ENCODE data around the gene KRT34.

The KRT34 gene

DNA sequence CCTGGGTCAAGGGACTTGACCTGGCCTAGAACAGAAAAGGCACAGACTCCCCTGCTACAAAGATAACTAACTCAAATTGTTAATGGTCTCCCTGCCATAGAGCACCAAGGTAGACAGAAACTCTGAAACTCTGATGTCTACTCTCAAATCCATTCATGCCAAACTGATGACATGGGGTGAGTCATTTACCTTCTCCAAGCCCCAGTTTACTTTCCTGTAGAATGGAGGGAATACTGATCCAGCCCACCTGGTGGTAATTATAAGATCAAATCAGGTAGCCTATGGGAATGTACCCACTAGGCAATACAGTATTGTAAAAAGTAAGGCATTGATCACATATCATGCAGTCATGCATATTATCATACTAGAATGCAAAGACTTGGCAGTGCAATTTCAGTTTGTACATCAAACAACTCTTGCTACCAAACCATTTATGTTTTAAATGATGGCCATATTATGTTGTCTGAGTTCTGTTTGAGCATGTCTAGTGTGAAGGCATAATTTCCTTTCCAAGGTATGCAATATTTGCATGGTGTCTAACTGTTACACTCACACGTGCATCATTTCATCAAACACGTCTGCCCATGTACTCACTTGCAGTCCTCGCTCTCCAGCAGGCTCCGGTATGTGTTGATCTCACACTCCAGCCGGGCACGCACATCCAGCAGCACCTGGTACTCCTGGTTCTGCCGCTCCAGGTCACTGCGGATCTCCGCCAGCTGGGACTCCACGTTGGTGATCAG lies 12.3 kb upstream of the KRT34 start:
- no peak overlapping the region for H2AFZ ChIP-seq (ENCODE audit: low read depth, low read length)
- no peak overlapping the region for H3K4ac ChIP-seq (ENCODE audit: low read depth in 1 of 2, low read length in 2 of 2)
- H3K9me3 ChIP-seq (ENCODE audit: control insufficient read depth, low read length) = no peaks in the 10 kb centered on the region
- no peak overlapping the region for H2AK5ac ChIP-seq (ENCODE audit: low read length, severe bottlenecking)
- H2BK120ac ChIP-seq (ENCODE audit: low read depth, low read length) = no peak overlapping the region
- H2BK5ac ChIP-seq (ENCODE audit: low read depth, low read length, poor library complexity, severe bottlenecking) = no peak overlapping the region
- peaks cover 0 to 23% of the 10 kb centered on the region in 2 experiments for H3K27me3 ChIP-seq (ENCODE audit: control insufficient read depth in 1 of 2, insufficient read depth in 1 of 2, low read length in 2 of 2)
- WGBS = 94% methylated on average over 10 of the region's 10 CpGs
- no peaks in the 10 kb centered on the region for H3K36me3 ChIP-seq (ENCODE audit: control insufficient read depth in 1 of 2, insufficient read depth in 2 of 2, low read depth in 1 of 2, low read length in 2 of 2)
- H3K4me2 ChIP-seq (ENCODE audit: low read length, poor library complexity, severe bottlenecking) = no peak overlapping the region
- no peak overlapping the region for H3K18ac ChIP-seq (ENCODE audit: low read depth in 1 of 2, low read length in 2 of 2)
- H3K23ac ChIP-seq (ENCODE audit: low read length in 2 of 2) = no peak overlapping the region
- H3K27ac ChIP-seq (ENCODE audit: low read length, poor library complexity, severe bottlenecking) = no peak overlapping the region
- no peak overlapping the region for H3K4me3 ChIP-seq (ENCODE audit: insufficient read depth in 1 of 2, low read depth in 1 of 2, low read length in 2 of 2)
- no peak overlapping the region for H3K9ac ChIP-seq (ENCODE audit: low read length)
- no peak for DNase-seq
- no peak overlapping the region for H2BK12ac ChIP-seq (ENCODE audit: low read length in 2 of 2)
- H2BK15ac ChIP-seq (ENCODE audit: low read depth, poor library complexity, severe bottlenecking) = no peak overlapping the region
- no peak overlapping the region for H4K91ac ChIP-seq (ENCODE audit: low read length)
- no peak overlapping the region for H4K8ac ChIP-seq (ENCODE audit: low read length)
- H3K14ac ChIP-seq (ENCODE audit: low read length in 2 of 2) = no peak overlapping the region
- no peaks in the 10 kb centered on the region for H3K79me1 ChIP-seq (replicated peaks; ENCODE audit: low read length, poor library complexity, severe bottlenecking)
- peaks cover 4% of the 10 kb centered on the region for H3K4me1 ChIP-seq (ENCODE audit: control insufficient read depth, insufficient read depth, low read depth, low read length)

DNA sequence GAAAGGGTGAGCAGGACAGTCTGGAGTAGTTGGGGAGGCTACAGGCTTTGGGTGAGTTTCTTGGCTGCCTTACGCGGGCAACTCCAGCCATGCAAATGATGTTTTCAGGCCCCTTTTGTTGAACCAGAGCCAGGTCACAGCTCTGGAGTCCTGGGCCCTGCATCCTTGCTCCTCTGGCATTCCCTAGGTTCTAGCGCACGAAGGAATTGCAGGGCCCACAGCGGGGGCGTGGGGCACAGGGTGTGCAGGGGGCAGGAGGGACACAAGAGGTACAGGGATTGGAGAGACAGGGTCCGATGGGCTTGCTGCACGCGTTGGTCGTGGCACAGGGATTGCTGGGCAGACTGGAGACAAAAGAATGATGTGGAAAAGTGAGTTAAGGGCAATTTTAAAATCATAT lies 11.7 kb upstream of the KRT34 start:
- no peak overlapping the region for H2BK5ac ChIP-seq (ENCODE audit: low read depth, low read length, poor library complexity, severe bottlenecking)
- 99% methylated on average over 10 of the region's 10 CpGs for WGBS
- H3K9ac ChIP-seq (ENCODE audit: low read length) = no peak overlapping the region
- no peak overlapping the region for H2BK15ac ChIP-seq (ENCODE audit: low read depth, poor library complexity, severe bottlenecking)
- no peak overlapping the region for H2BK12ac ChIP-seq (ENCODE audit: low read length in 2 of 2)
- no peak overlapping the region for H3K23ac ChIP-seq (ENCODE audit: low read length in 2 of 2)
- H3K4me2 ChIP-seq (ENCODE audit: low read length, poor library complexity, severe bottlenecking) = no peak overlapping the region
- H2BK120ac ChIP-seq (ENCODE audit: low read depth, low read length) = no peak overlapping the region
- no peak for DNase-seq
- H3K18ac ChIP-seq (ENCODE audit: low read depth in 1 of 2, low read length in 2 of 2) = no peak overlapping the region
- H3K9me3 ChIP-seq (ENCODE audit: control insufficient read depth, low read length) = no peaks in the 10 kb centered on the region
- no peaks in the 10 kb centered on the region for H3K36me3 ChIP-seq (ENCODE audit: control insufficient read depth in 1 of 2, insufficient read depth in 2 of 2, low read depth in 1 of 2, low read length in 2 of 2)
- H2AK5ac ChIP-seq (ENCODE audit: low read length, severe bottlenecking) = peak overlapping the region; percentile 47
- H4K8ac ChIP-seq (ENCODE audit: low read length) = no peak overlapping the region
- H3K14ac ChIP-seq (ENCODE audit: low read length in 2 of 2) = no peak overlapping the region
- H3K27ac ChIP-seq (ENCODE audit: low read length, poor library complexity, severe bottlenecking) = no peak overlapping the region
- no peak overlapping the region for H2AFZ ChIP-seq (ENCODE audit: low read depth, low read length)
- H3K27me3 ChIP-seq (ENCODE audit: control insufficient read depth in 1 of 2, insufficient read depth in 1 of 2, low read length in 2 of 2) = peaks cover 0 to 23% of the 10 kb centered on the region in 2 experiments
- no peak overlapping the region for H3K4ac ChIP-seq (ENCODE audit: low read depth in 1 of 2, low read length in 2 of 2)
- no peak overlapping the region for H3K4me3 ChIP-seq (ENCODE audit: insufficient read depth in 1 of 2, low read depth in 1 of 2, low read length in 2 of 2)
- no peaks in the 10 kb centered on the region for H3K79me1 ChIP-seq (replicated peaks; ENCODE audit: low read length, poor library complexity, severe bottlenecking)
- no peak overlapping the region for H4K91ac ChIP-seq (ENCODE audit: low read length)
- peaks cover 4% of the 10 kb centered on the region for H3K4me1 ChIP-seq (ENCODE audit: control insufficient read depth, insufficient read depth, low read depth, low read length)

DNA sequence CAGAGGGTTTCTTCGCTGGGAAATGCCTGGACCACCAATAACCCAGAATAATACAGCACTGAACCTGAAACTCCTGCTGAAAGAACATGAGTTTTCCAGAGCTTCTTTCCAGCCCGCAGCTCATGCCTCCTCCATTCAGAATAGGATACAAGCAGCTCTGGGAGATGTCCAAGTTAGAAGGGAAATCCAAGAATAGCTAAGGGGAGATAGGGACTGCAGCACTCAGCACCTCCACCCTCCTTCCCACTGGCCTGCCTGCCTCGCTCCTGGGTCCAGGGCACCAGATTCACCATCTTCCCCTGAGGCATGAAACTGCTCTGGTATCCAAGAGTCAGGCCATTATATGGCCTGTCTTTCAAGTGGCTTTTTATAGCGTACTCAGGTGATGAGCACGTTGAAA lies 11.2 kb upstream of the KRT34 start:
- Histone ChIP-seq H3K27ac (ENCODE audit: low read length, poor library complexity, severe bottlenecking) (no peak overlapping the region), H3K27me3 (ENCODE audit: control insufficient read depth in 1 of 2, insufficient read depth in 1 of 2, low read length in 2 of 2) (peaks cover 0 to 23% of the 10 kb centered on the region in 2 experiments), H4K91ac (ENCODE audit: low read length) (no peak overlapping the region)

DNA sequence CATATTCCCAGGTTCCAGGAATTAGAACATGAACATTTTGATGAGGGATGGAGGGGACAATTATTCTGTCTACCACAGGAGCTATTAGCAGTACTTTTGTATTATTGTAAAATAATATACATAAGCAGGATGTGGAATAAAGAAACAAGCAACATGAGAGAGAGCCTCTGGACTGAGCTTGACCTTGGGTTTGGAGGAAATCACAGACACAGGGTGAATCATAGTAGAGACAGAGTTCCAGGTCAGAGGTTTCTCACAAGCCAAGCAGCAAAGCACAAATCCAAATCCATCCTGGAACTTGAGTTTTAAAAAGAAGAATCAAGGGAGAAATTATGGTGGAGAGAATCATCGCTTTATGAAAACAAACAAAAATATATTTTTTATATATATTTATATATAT lies 10.2 kb upstream of the KRT34 start:
- H2AFZ ChIP-seq (ENCODE audit: low read depth, low read length) = no peak overlapping the region
- no peak overlapping the region for H3K14ac ChIP-seq (ENCODE audit: low read length in 2 of 2)
- H2BK120ac ChIP-seq (ENCODE audit: low read depth, low read length) = no peak overlapping the region
- no peak overlapping the region for H3K18ac ChIP-seq (ENCODE audit: low read depth in 1 of 2, low read length in 2 of 2)
- no peak for DNase-seq
- H3K4me1 ChIP-seq (ENCODE audit: control insufficient read depth, insufficient read depth, low read depth, low read length) = peaks cover 4% of the 10 kb centered on the region
- WGBS = no CpG with 5 or more reads among the region's 1 CpG
- no peak overlapping the region for H3K9ac ChIP-seq (ENCODE audit: low read length)
- no peaks in the 10 kb centered on the region for H3K79me1 ChIP-seq (replicated peaks; ENCODE audit: low read length, poor library complexity, severe bottlenecking)
- peaks cover 0 to 28% of the 10 kb centered on the region in 2 experiments for H3K27me3 ChIP-seq (ENCODE audit: control insufficient read depth in 1 of 2, insufficient read depth in 1 of 2, low read length in 2 of 2)
- no peak overlapping the region for H4K91ac ChIP-seq (ENCODE audit: low read length)
- no peak overlapping the region for H2BK12ac ChIP-seq (ENCODE audit: low read length in 2 of 2)
- no peak overlapping the region for H3K4me2 ChIP-seq (ENCODE audit: low read length, poor library complexity, severe bottlenecking)
- H3K27ac ChIP-seq (ENCODE audit: low read length, poor library complexity, severe bottlenecking) = no peak overlapping the region
- H2BK15ac ChIP-seq (ENCODE audit: low read depth, poor library complexity, severe bottlenecking) = no peak overlapping the region
- no peak overlapping the region for H4K8ac ChIP-seq (ENCODE audit: low read length)
- H3K9me3 ChIP-seq (ENCODE audit: control insufficient read depth, low read length) = no peaks in the 10 kb centered on the region
- H2AK5ac ChIP-seq (ENCODE audit: low read length, severe bottlenecking) = no peak overlapping the region
- no peak overlapping the region for H3K4ac ChIP-seq (ENCODE audit: low read depth in 1 of 2, low read length in 2 of 2)
- H3K36me3 ChIP-seq (ENCODE audit: control insufficient read depth in 1 of 2, insufficient read depth in 2 of 2, low read depth in 1 of 2, low read length in 2 of 2) = no peaks in the 10 kb centered on the region
- no peak overlapping the region for H3K23ac ChIP-seq (ENCODE audit: low read length in 2 of 2)
- no peak overlapping the region for H3K4me3 ChIP-seq (ENCODE audit: insufficient read depth in 1 of 2, low read depth in 1 of 2, low read length in 2 of 2)
- H2BK5ac ChIP-seq (ENCODE audit: low read depth, low read length, poor library complexity, severe bottlenecking) = no peak overlapping the region

More for the DNA sequence above, 11.2 kb upstream of the KRT34 start:
- Histone ChIP-seq H2BK12ac (ENCODE audit: low read length in 2 of 2) (no peak overlapping the region), H2BK120ac (ENCODE audit: low read depth, low read length) (no peak overlapping the region), H2AK5ac (ENCODE audit: low read length, severe bottlenecking) (no peak overlapping the region), H3K23ac (ENCODE audit: low read length in 2 of 2) (no peak overlapping the region), H3K14ac (ENCODE audit: low read length in 2 of 2) (no peak overlapping the region), H3K18ac (ENCODE audit: low read depth in 1 of 2, low read length in 2 of 2) (peak overlapping the region in 1 of 2 experiments; percentile 11), H3K9ac (ENCODE audit: low read length) (no peak overlapping the region), H2BK15ac (ENCODE audit: low read depth, poor library complexity, severe bottlenecking) (no peak overlapping the region), H3K4me2 (ENCODE audit: low read length, poor library complexity, severe bottlenecking) (no peak overlapping the region), H3K36me3 (ENCODE audit: control insufficient read depth in 1 of 2, insufficient read depth in 2 of 2, low read depth in 1 of 2, low read length in 2 of 2) (no peaks in the 10 kb centered on the region), H3K79me1 (replicated peaks; ENCODE audit: low read length, poor library complexity, severe bottlenecking) (no peaks in the 10 kb centered on the region), H3K4me3 (ENCODE audit: insufficient read depth in 1 of 2, low read depth in 1 of 2, low read length in 2 of 2) (no peak overlapping the region), H4K8ac (ENCODE audit: low read length) (no peak overlapping the region), H2BK5ac (ENCODE audit: low read depth, low read length, poor library complexity, severe bottlenecking) (no peak overlapping the region), H3K4me1 (ENCODE audit: control insufficient read depth, insufficient read depth, low read depth, low read length) (peaks cover 4% of the 10 kb centered on the region), H3K9me3 (ENCODE audit: control insufficient read depth, low read length) (no peaks in the 10 kb centered on the region), H3K4ac (ENCODE audit: low read depth in 1 of 2, low read length in 2 of 2) (no peak overlapping the region), H2AFZ (ENCODE audit: low read depth, low read length) (no peak overlapping the region)
- WGBS = 83% methylated on average over 5 of the region's 5 CpGs
- no peak for DNase-seq

All from mesenchymal stem cell (in vitro differentiated cells and primary cell).